Cerebellar cortex (tissue), 1 donor: ENCODE measurements around the gene ZNF497.
"Not testable (repeated sequence)": the region's sequence is repeated elsewhere in the genome, so short reads cannot be mapped to it uniquely, and the experiment has no call there.

Experiments
- DNase-seq: peaks from one replicate; pipeline ENCODE4 v3.0.0-alpha.2; 2015; ENCODE audit warnings: low spot score

The ZNF497 gene

GRCh38 chr19:58362272-58362994 lies at the start of gene ZNF497:
Gene ZNF497 (minus strand): TSS chr19:58362751. CDS start chr19:58357635, 5,116 bp downstream.
- peak; percentile 94 for DNase-seq

GRCh38 chr19:58409010-58409790 lies 46.6 kb upstream of the ZNF497 start:
- DNase-seq = peak; percentile 45

GRCh38 chr19:58408152-58409009 lies 45.8 kb upstream of the ZNF497 start, which contains the start of gene ZNF584:
Gene ZNF584 (plus strand): TSS chr19:58408649. CDS start chr19:58409148, 499 bp downstream.
- DNase-seq = peak; percentile 98

GRCh38 chr19:58407658-58408151 lies 45.2 kb upstream of the ZNF497 start:
- DNase-seq = peak; percentile 22

- DNase-seq = peak; percentile 50
Measured at GRCh38 chr19:58406818-58407657, 44.5 kb upstream of the ZNF497 start.

- DNase-seq = not testable (repeated sequence)
Measured at GRCh38 chr19:58403920-58404478, 41.4 kb upstream of the ZNF497 start.

- DNase-seq = no peak
Measured at GRCh38 chr19:58401840-58402421, 39.4 kb upstream of the ZNF497 start.

- peak; percentile 99 for DNase-seq
Measured at GRCh38 chr19:58400916-58401839, 38.6 kb upstream of the ZNF497 start.

GRCh38 chr19:58400316-58400915 lies 37.9 kb upstream of the ZNF497 start:
- peak; percentile 92 for DNase-seq

- DNase-seq = no peak
Measured at GRCh38 chr19:58399903-58400302, 37.4 kb upstream of the ZNF497 start.

GRCh38 chr19:58398545-58398944 lies 36.0 kb upstream of the ZNF497 start:
- DNase-seq = no peak

- DNase-seq = no peak
Measured at GRCh38 chr19:58398087-58398486, 35.5 kb upstream of the ZNF497 start.

GRCh38 chr19:58397533-58398037 lies 35.0 kb upstream of the ZNF497 start:
- DNase-seq = peak; percentile 31

GRCh38 chr19:58396691-58397532 lies 34.4 kb upstream of the ZNF497 start:
- no peak for DNase-seq

GRCh38 chr19:58395979-58396627 lies 33.6 kb upstream of the ZNF497 start:
- DNase-seq = no peak

- DNase-seq = peak; percentile 42
Measured at GRCh38 chr19:58395220-58395978, 32.8 kb upstream of the ZNF497 start, which contains the start of gene RNF225. Gene RNF225 (plus strand): TSS chr19:58395656. CDS start chr19:58396090, 434 bp downstream.
